Epithelial cell of proximal tubule (primary cell): ENCODE data around the gene RGS7. TPM values are rescaled to one million over a fixed set of nuclear protein-coding genes. Genes with fewer than 3 reads are reported as not detected.

Experiments used
- DNase-seq: peaks from one replicate; pipeline ENCODE4 v3.0.0-alpha.2; 2011; ENCODE audit warnings: low read depth
- H3K4me3 ChIP-seq: 2 replicates; pipeline ENCODE4 v1.5.1; 2011; ENCODE audit warnings: low read depth, mild to moderate bottlenecking, low read length
- total RNA-seq: library from RNA; depleted of rRNA; stranded (reverse); fragments of >200 nt; gene quantifications from 2 replicates; pipeline ENCODE4 v1.2.3, GENCODE V29; 2015
- TF ChIP-seq, protein P1 (sequence below): conservative IDR thresholded peaks from 2 replicates; pipeline ENCODE4 v1.5.1; 2012; ENCODE audit warnings: low read depth, mild to moderate bottlenecking, low read length

Gene RGS7
- total RNA-seq, 1 donor from 2014 or later, result 0.06 TPM

DNA sequence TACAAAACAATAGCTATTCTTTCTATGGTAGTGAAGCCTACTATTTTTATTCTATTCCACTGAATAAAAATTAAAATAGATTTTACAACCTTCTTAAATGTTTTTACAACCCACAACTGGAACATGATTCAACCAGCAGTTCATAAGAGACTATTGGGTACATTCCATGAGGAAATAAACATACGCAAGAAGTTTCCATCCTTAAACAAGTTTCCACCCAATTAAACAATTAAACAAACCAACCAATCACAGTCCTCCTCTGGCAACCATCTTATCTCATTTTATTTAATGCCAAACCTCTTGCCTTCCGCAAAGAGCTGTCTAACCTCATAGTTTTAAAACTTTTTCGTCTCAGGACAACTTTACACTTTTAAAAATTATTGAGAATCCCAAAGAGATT is 239.0 kb downstream of the RGS7 start:
- TF ChIP-seq, protein P1, sequence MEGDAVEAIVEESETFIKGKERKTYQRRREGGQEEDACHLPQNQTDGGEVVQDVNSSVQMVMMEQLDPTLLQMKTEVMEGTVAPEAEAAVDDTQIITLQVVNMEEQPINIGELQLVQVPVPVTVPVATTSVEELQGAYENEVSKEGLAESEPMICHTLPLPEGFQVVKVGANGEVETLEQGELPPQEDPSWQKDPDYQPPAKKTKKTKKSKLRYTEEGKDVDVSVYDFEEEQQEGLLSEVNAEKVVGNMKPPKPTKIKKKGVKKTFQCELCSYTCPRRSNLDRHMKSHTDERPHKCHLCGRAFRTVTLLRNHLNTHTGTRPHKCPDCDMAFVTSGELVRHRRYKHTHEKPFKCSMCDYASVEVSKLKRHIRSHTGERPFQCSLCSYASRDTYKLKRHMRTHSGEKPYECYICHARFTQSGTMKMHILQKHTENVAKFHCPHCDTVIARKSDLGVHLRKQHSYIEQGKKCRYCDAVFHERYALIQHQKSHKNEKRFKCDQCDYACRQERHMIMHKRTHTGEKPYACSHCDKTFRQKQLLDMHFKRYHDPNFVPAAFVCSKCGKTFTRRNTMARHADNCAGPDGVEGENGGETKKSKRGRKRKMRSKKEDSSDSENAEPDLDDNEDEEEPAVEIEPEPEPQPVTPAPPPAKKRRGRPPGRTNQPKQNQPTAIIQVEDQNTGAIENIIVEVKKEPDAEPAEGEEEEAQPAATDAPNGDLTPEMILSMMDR, result no peak
- H3K4me3 ChIP-seq, result no peak overlapping the region
- no peak for DNase-seq

DNA sequence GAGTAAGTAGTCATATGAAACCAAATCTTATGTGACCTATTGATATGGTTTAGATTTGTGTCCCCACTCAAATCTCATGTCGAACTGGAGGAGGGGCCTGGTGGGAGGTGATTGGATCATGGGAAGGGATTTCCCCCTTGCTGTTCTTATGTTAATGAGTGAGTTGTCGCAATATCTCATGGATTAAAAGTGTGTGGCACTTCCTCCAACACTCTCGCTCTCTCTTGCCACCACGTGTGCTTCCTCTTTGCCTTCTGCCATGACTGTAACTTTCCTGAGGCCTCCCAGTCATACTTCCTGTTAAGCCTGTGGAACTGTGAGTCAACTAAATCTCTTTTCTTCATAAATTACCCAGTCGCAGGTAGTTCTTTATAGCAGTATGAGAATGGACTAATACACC is 241.2 kb downstream of the RGS7 start:
- no peak overlapping the region for H3K4me3 ChIP-seq
- no peak for DNase-seq
- TF ChIP-seq, protein P1, result no peak

DNA sequence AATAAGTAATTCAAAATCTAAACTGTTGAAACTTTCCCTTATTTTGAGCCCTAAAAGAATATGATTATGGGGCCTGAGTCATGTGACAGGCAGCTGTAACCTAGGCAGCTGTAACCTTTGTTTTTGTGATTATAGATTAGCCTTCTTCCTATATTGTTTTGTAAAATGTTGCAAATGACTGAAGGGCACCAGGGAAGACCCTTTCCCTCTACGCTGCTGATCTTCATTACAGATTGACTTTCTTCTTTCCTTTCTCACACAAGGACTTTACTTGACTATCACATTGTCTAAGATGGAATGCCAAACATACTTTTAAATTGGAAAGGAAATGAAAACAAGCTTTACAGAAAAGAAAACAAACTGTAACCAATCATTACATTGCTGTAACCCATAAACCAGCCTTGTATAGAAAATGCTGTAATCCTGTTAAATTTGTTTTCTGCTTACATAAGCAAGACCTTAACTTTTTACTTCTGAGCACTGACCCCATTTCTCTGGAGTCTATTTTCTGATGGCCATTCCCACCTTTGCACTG is 242.2 kb downstream of the RGS7 start:
- no peak for DNase-seq
- TF ChIP-seq, protein P1, result no peak
- H3K4me3 ChIP-seq, result no peak overlapping the region

DNA sequence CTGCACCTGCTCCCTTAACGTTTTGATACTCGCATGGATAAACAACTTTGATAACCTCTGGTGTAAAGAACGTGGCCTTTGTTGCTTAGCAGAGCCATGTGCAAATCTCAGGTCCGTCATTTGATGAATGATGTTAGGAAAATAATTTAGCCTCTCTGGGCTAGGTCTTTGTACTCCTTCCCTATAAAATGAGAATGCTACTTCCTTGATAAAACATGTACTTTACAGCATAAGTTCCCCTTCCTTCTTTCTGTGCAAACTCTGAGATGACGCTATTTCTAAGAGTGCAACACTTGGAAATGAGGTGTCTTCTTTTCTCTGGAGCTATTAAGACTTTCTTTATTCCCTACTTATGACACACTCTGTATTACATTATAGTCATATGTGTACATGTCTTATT is 243.4 kb downstream of the RGS7 start:
- H3K4me3 ChIP-seq, result no peak overlapping the region
- TF ChIP-seq, protein P1, result no peak
- DNase-seq, result no peak

DNA sequence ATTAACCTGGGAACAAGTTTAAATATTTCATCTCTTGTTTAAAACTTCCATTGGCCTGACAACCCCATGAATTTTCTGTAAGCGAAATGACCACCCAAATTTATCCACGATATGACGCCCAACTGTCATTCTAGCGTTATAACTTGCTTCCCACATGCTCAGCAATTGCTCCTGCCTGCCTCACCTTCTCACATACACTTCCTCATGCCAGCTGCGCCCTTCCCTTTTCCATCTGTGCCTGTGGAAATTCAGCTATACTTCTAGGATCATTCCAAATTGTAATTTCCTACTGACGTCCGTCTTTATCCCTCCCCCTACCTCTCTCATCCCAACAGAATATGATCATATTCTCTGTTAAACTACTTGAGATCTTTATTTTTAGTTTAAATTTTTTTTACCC is 248.0 kb downstream of the RGS7 start:
- DNase-seq, result no peak
- TF ChIP-seq, protein P1, result no peak

DNA sequence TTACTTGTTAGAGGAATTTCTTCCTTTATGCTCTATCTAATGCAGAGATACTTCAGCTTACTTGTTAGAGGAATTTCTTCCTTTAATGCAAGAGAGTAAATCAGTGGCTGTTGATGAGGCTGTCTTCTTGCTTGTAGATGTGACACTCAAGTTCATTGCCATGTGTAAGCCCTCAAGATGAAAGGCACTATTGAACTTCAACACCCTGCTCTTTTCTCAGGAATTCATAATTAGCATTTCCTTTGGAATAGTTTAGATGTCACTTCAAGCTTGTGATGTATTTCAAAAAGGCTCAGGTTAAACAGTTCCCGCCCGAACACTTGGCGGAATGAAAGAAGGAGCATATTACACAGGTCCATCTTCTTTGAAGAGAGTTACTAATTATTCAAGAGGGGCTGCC is 251.9 kb downstream of the RGS7 start:
- TF ChIP-seq, protein P1, result no peak
- no peak for DNase-seq
- H3K4me3 ChIP-seq, result no peak overlapping the region

More for the DNA sequence above, 248.0 kb downstream of the RGS7 start:
- no peak overlapping the region for H3K4me3 ChIP-seq

DNA sequence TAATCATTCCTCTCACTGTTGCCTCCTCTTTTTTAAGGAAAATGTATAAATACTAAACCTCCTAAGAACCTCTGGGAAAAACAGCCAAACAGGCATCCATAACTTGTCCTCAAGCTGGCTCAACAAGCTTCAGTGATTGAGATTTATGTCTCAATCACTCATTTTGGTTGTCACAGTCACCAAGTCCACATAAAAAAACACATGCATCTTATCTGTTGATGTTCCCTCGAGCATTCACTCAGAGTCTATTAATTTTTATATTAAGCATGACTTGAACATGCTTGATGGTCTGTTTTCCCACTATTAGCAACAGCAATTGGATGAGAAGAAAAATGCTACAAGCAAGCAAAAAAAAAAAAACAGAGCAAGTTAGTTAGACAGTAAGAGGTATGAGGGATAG is 254.3 kb downstream of the RGS7 start:
- DNase-seq, result no peak
- H3K4me3 ChIP-seq, result no peak overlapping the region
- TF ChIP-seq, protein P1, result no peak
